Measurements from ENCODE around the gene SPIN1. TPM values are rescaled to one million over a fixed set of nuclear protein-coding genes. Genes with fewer than 3 reads are reported as not detected.

SPIN1 gene
- total and polyA plus RNA-seq, 2 of the 8 experiments (the other 6 are each of a cell fraction or from before 2014, with no cell fraction given), result 69.9 to 139 TPM

- TF ChIP-seq SIN3A (conservative IDR thresholded peaks at IDR 0.05 in 1 of 2, IDR thresholded peaks at IDR 0.05 in 1 of 2; ENCODE audit: low read depth in 1 of 2, low read length in 2 of 2) (no peak), TBP (IDR thresholded peaks at IDR 0.05; ENCODE audit: low read depth, low read length) (no peak), CHD7 (IDR thresholded peaks at IDR 0.05; ENCODE audit: insufficient replicate concordance, low read length) (no peak)
Measured at GRCh38 chr9:88522360-88522759, 134.1 kb downstream of the SPIN1 start (continued).
